Tibial nerve (tissue), 4 donors: Measurements from ENCODE around the gene GCDH.

Source experiments
- EP300 ChIP-seq, 2 donors: sonication (generic); formaldehyde crosslinking; IDR thresholded peaks; one replicate each; pipeline ENCODE4 v1.6.1; 2017; ENCODE audit warnings: antibody characterized with exemption in 2 of 2, mild to moderate bottlenecking in 1 of 2
- TF ChIP-seq, protein P1 (sequence below), 5 experiments: fragments of 200-600 bp in 3 of 5; fragments of 450-650 bp in 2 of 5; sonication (generic) in 3 of 5; IDR thresholded peaks; one replicate each; pipeline ENCODE4 v1.5.1; 2016 to 2019; ENCODE audit warnings: antibody characterized with exemption in 5 of 5, mild to moderate bottlenecking in 3 of 5, moderate library complexity in 2 of 5

DNA sequence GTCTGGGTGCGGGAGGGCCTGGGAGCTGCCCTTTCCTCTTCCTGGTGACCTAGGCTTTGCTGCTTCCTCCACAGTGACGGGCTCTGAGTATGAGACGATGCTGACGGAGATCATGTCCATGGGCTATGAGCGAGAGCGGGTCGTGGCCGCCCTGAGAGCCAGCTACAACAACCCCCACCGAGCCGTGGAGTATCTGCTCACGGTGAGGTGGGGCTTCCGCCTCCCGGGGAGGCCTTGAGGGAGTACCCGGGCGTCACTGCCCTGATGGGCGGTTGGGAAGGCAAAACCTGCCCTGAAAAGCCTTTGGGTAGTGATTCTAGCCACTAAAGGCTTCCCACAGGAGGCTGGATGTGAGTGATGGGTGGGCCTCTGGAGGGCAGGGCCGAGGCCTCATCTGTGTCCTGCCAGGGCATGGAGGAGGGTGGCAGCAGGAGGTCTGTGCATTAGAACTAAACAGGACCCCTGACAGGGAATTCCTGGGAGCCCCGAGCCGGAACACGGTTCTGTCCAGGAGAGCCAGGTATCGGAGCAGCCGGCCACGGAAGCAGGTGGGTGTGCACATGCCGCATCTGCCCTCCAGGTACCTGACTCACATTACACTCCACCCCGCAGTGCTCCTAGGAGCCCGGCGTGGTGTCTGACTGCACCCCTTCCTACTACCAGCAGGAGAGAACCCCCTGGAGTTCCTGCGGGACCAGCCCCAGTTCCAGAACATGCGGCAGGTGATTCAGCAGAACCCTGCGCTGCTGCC is 57.8 kb downstream of the GCDH start:
- TF ChIP-seq, protein P1, sequence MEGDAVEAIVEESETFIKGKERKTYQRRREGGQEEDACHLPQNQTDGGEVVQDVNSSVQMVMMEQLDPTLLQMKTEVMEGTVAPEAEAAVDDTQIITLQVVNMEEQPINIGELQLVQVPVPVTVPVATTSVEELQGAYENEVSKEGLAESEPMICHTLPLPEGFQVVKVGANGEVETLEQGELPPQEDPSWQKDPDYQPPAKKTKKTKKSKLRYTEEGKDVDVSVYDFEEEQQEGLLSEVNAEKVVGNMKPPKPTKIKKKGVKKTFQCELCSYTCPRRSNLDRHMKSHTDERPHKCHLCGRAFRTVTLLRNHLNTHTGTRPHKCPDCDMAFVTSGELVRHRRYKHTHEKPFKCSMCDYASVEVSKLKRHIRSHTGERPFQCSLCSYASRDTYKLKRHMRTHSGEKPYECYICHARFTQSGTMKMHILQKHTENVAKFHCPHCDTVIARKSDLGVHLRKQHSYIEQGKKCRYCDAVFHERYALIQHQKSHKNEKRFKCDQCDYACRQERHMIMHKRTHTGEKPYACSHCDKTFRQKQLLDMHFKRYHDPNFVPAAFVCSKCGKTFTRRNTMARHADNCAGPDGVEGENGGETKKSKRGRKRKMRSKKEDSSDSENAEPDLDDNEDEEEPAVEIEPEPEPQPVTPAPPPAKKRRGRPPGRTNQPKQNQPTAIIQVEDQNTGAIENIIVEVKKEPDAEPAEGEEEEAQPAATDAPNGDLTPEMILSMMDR (IDR thresholded peaks at IDR 0.05): no peak
- TF ChIP-seq EP300 (IDR thresholded peaks at IDR 0.05): no peak
